GM11168 (cell line): Measurements from ENCODE around the gene GALE.

Experiments
- in situ Hi-C: fragments of 300-500 bp; cut with MboI; formaldehyde crosslinking; loops from one replicate; pipeline ENCODE4 v1.12.0; 2022; ENCODE audit warnings: low sequenced_read_pairs; ENCODE audit not compliant: unreplicated experiment

The GALE gene

GRCh38 chr1:23759277-23759676 is 41.3 kb downstream of the GALE start:
- in situ Hi-C loops: loop anchor here (10.0 kb wide), 2 partner anchors 64 to 214 kb away; partner anchors contain the start of gene RPL11

GRCh38 chr1:23757812-23758211 is 42.7 kb downstream of the GALE start:
- in situ Hi-C loops: loop anchor here (10.0 kb wide), 2 partner anchors 63 to 213 kb away; partner anchors contain the start of gene RPL11

- in situ Hi-C loops: loop anchor here (10.0 kb wide), 2 partner anchors 62 to 212 kb away; partner anchors contain the start of gene RPL11
Measured at GRCh38 chr1:23756676-23757075, 43.9 kb downstream of the GALE start.

- in situ Hi-C loops: loop anchor here (10.0 kb wide), 2 partner anchors 58 to 208 kb away; partner anchors contain the start of gene RPL11
Measured at GRCh38 chr1:23752909-23753308, 47.6 kb downstream of the GALE start.

GRCh38 chr1:23751815-23752200 is 48.7 kb downstream of the GALE start:
- in situ Hi-C loops: loop anchor here (10.0 kb wide), 2 partner anchors 57 to 207 kb away; partner anchors contain the start of gene RPL11

GRCh38 chr1:23751050-23751814 is 49.3 kb downstream of the GALE start:
- in situ Hi-C loops: loop anchor here (10.0 kb wide), 2 partner anchors 56 to 206 kb away; partner anchors contain the start of gene RPL11

- in situ Hi-C loops: no loop called here
Measured at GRCh38 chr1:23748016-23748415, 52.5 kb downstream of the GALE start.
